Neural progenitor cell (in vitro differentiated cells): Measurements from ENCODE around the gene SEL1L3.

ENCODE experiments used
- EZH2 ChIP-seq: fragments of 200-600 bp; sonication (generic); IDR thresholded peaks from 2 replicates; pipeline ENCODE4 v1.6.1; 2017; ENCODE audit warnings: antibody characterized with exemption, mild to moderate bottlenecking, moderate library complexity
- EZH2phosphoT487 ChIP-seq: fragments of 200-600 bp; sonication (generic); IDR thresholded peaks from 2 replicates; pipeline ENCODE4 v1.6.1; 2017; ENCODE audit warnings: antibody characterized with exemption
- TF ChIP-seq, protein P1 (sequence below): fragments of 200-600 bp; sonication (generic); IDR thresholded peaks from 2 replicates; pipeline ENCODE4 v1.5.1; 2017; ENCODE audit warnings: antibody characterized with exemption, mild to moderate bottlenecking

DNA sequence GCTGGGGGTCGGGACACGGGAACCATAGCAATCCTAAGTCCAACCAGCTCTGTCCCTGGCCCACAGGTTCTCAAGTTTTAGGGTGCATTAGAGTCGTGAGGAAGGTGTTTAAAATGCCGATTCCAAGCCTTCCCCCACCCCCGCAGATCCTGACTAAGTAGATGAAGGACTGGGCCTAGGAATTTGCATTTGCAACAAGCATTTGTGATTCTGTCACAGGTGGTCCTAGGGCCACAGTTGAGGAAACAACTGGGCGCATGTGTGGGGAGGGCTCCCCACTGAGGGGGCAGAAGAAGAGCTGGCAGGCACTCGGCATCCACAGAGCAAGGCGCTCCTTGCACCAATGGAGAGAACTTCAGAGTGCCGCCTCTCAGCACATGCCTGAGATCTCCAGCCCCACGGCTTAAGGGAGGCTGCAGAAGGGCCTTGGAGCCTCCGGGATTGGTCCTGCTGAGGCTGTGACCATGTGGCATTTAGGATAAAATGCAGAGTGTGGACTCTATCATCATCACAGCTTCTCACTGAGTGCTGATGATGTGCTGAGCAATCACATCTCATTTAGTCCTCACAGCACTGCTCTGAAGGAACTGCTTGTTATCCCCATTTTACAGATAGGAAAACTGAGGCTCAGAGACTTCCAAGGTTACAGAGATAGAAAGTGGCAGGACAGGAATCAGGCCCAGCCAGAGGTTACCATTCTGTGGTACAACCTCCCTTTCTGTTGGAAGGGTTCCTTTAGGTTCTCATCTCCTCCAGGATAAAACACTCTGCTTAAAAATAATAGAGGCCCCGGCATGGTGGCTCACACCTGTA is 16.7 kb downstream of the SEL1L3 start:
- TF ChIP-seq, protein P1, sequence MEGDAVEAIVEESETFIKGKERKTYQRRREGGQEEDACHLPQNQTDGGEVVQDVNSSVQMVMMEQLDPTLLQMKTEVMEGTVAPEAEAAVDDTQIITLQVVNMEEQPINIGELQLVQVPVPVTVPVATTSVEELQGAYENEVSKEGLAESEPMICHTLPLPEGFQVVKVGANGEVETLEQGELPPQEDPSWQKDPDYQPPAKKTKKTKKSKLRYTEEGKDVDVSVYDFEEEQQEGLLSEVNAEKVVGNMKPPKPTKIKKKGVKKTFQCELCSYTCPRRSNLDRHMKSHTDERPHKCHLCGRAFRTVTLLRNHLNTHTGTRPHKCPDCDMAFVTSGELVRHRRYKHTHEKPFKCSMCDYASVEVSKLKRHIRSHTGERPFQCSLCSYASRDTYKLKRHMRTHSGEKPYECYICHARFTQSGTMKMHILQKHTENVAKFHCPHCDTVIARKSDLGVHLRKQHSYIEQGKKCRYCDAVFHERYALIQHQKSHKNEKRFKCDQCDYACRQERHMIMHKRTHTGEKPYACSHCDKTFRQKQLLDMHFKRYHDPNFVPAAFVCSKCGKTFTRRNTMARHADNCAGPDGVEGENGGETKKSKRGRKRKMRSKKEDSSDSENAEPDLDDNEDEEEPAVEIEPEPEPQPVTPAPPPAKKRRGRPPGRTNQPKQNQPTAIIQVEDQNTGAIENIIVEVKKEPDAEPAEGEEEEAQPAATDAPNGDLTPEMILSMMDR = no peak
- TF ChIP-seq EZH2phosphoT487 (no peak), EZH2 (no peak)
